ENCODE data around the gene LRIG1. TPM values are rescaled to one million over a fixed set of nuclear protein-coding genes. Genes with fewer than 3 reads are reported as not detected.

The LRIG1 gene
- total and polyA plus RNA-seq, 10 of the 15 experiments (the other 5 are each of a cell fraction or from before 2014, with no cell fraction given): 0.84 to 16.4 (median 8.1) TPM

- H3K79me2 ChIP-seq (ENCODE audit: control insufficient read depth, insufficient read depth, low read length): no peaks in the 10 kb centered on the region
- no peak overlapping the region for H2AFZ ChIP-seq (ENCODE audit: control insufficient read depth, low read depth, low read length)
- ChIA-PET RAD21 (ENCODE audit: unreplicated experiment) (no interaction called here), CTCF (interaction anchor here (0.8 to 1.3 kb wide), 4 partner anchors 10 to 44 kb away, joined by 3 read pairs; no protein-coding TSS in a partner anchor), SMC1A (ENCODE audit: uncharacterized antibody, unreplicated experiment) (interaction anchor here (0.6 to 3.0 kb wide), 6 partner anchors 10 to 125 kb away, joined by 3 to 11 read pairs (median 6); no protein-coding TSS in a partner anchor), POLR2A (no interaction called here)
- no peak overlapping the region for H3K4me2 ChIP-seq (ENCODE audit: control insufficient read depth, insufficient read depth)
- H3K36me3 ChIP-seq (ENCODE audit: control insufficient read depth in 2 of 2, insufficient read depth in 2 of 2, low read length in 1 of 2): no peaks in the 10 kb centered on the region
- no peak overlapping the region for H3K9ac ChIP-seq (ENCODE audit: control insufficient read depth, insufficient read depth, low read length)
- ATAC-seq (no peak), FAIRE-seq (no peak), DNase-seq (ENCODE audit: low read depth, low spot score) (no peak)
- no peak overlapping the region for H3K4me3 ChIP-seq
- no peaks in the 10 kb centered on the region for H3K27me3 ChIP-seq (replicated peaks in 1 of 2; ENCODE audit: control insufficient read depth in 2 of 2, insufficient read depth in 2 of 2, low read length in 1 of 2)
- H3K4me1 ChIP-seq (ENCODE audit: control insufficient read depth, insufficient read depth, low read length): peaks cover 9% of the 10 kb centered on the region
- intact Hi-C loops (cut with micrococcal nuclease; ENCODE audit: unreplicated experiment): no loop called here
- no peak overlapping the region for H3K27ac ChIP-seq (ENCODE audit: control insufficient read depth, insufficient read depth)
- in situ Hi-C loops (cut with MboI): no loop called here
- no peaks in the 10 kb centered on the region for H3K9me3 ChIP-seq (replicated peaks; ENCODE audit: control insufficient read depth, insufficient read depth, low read length)
- 55% methylated on average over 4 of the region's 4 CpGs for WGBS (ENCODE audit: insufficient coverage, insufficient replicate concordance, low lambda C conversion rate, missing lambda C conversion rate)
- H4K20me1 ChIP-seq (ENCODE audit: control insufficient read depth, insufficient read depth): no peaks in the 10 kb centered on the region
- no TSS peak for BruUV-seq (replicated peaks)
- TF ChIP-seq ZNF24 (IDR thresholded peaks at IDR 0.05) (no peak), RFX5 (IDR thresholded peaks at IDR 0.05; ENCODE audit: low read depth, low read length) (no peak), ZNF622 (IDR thresholded peaks at IDR 0.05) (no peak)
These were observed 50.3 kb downstream of the LRIG1 start for GRCh38 chr3:66450390-66451022.

DNA sequence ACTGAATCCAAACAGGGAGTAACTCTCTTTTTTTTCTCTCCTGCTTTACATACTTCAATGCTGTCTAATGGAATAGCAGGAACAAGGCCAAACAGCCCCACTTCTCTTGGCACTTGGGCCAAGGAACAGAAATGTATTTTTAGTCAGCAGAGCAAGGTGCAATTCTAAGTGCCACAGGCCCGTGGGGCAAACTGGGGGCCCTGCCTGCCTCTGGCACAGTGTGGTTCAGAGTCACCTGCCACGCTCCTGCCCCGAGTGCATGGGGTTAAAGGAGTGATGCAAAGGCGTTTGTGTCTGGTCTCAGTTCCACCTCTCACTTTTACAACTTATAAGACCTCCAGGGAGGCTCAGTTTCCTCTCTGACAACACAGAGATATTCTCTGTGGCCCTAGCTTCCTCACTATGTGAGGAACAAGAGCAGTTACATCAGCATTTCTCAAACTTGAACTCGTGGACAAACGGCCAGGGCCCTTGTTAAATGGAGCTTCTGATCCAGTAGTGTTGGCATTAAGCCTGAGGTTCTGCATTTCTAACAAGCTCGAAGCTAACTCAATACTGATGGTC lies 51.3 kb downstream of the LRIG1 start:
- Histone ChIP-seq H3K4me2 (ENCODE audit: control insufficient read depth, insufficient read depth) (peak overlapping the region; percentile 55; the same call in 1 of the 2 replicates), H3K27ac (ENCODE audit: control insufficient read depth, insufficient read depth) (no peak overlapping the region), H3K36me3 (ENCODE audit: control insufficient read depth in 2 of 2, insufficient read depth in 2 of 2, low read length in 1 of 2) (no peaks in the 10 kb centered on the region), H3K4me1 (ENCODE audit: control insufficient read depth, insufficient read depth, low read length) (peaks cover 9% of the 10 kb centered on the region), H2AFZ (ENCODE audit: control insufficient read depth, low read depth, low read length) (peak overlapping the region; percentile 15; the same call in 1 of the 2 replicates), H3K27me3 (replicated peaks in 1 of 2; ENCODE audit: control insufficient read depth in 2 of 2, insufficient read depth in 2 of 2, low read length in 1 of 2) (no peaks in the 10 kb centered on the region), H3K9ac (ENCODE audit: control insufficient read depth, insufficient read depth, low read length) (no peak overlapping the region), H4K20me1 (ENCODE audit: control insufficient read depth, insufficient read depth) (no peaks in the 10 kb centered on the region), H3K4me3 (no peak overlapping the region), H3K9me3 (replicated peaks; ENCODE audit: control insufficient read depth, insufficient read depth, low read length) (no peaks in the 10 kb centered on the region), H3K79me2 (ENCODE audit: control insufficient read depth, insufficient read depth, low read length) (no peaks in the 10 kb centered on the region)
- ChIA-PET POLR2A (interaction anchor here (0.5 to 0.6 kb wide), 2 partner anchors 21 to 130 kb away, joined by 4 to 6 read pairs; no protein-coding TSS in a partner anchor), CTCF (interaction anchor here (0.6 to 1.3 kb wide), 4 partner anchors 9 to 43 kb away, joined by 3 read pairs; no protein-coding TSS in a partner anchor), SMC1A (ENCODE audit: uncharacterized antibody, unreplicated experiment) (interaction anchor here (0.9 to 3.0 kb wide), 5 partner anchors 10 to 147 kb away, joined by 3 to 11 read pairs (median 7); no protein-coding TSS in a partner anchor), RAD21 (ENCODE audit: unreplicated experiment) (interaction anchor here (0.7 kb wide), 1 partner anchor 19 kb away, joined by 4 read pairs; no protein-coding TSS in a partner anchor)
- ATAC-seq: peak; percentile 83
- no peak for DNase-seq (ENCODE audit: low read depth, low spot score)
- 9% methylated on average over 7 of the region's 7 CpGs for WGBS (ENCODE audit: insufficient coverage, insufficient replicate concordance, low lambda C conversion rate, missing lambda C conversion rate)
- intact Hi-C loops (cut with micrococcal nuclease; ENCODE audit: unreplicated experiment) (no loop called here), in situ Hi-C loops (cut with MboI) (no loop called here)
- TF ChIP-seq CHD2 (IDR thresholded peaks at IDR 0.05; ENCODE audit: borderline replicate concordance, low read depth, low read length) (0 out of 2 replicates have a peak, but pooled peaks have one; percentile 13), HDGF (IDR thresholded peaks at IDR 0.05) (no peak), EP300 (IDR thresholded peaks at IDR 0.05; ENCODE audit: borderline replicate concordance in 1 of 2, control insufficient read depth in 1 of 2, low read depth in 2 of 2, low read length in 2 of 2) (peak in 1 of 2 experiments; percentile 16; a peak in 1 of 4 replicates), JUND (IDR thresholded peaks at IDR 0.05; ENCODE audit: low read depth, low read length) (no peak), BHLHE40 (IDR thresholded peaks at IDR 0.05; ENCODE audit: borderline replicate concordance in 1 of 2, low read depth in 2 of 2, low read length in 1 of 2) (peak; percentile 69 to 78; a peak in 2 of 4 replicates)
- BruUV-seq (replicated peaks): no TSS peak
- FAIRE-seq: no peak
